Measurements from ENCODE around the gene TRERF1.

Gene TRERF1

DNA sequence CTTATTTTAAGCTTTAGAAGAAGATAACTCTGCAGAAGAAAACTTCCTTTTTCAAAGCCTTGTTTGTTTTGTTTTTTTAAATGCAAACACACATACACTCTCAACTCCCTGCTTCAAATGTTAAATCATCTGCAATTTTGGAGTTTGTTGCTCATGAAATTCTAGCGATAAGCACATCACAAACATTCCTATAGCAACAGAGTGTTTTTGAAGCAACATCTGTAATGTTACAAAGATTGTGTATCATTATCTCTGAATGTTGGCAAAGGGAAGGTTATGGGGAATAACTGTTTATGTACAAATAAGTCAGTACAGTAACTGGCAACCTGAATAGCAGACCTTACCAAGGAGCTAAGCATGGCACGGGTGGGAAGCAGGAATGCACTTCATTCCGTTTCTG, 149.3 kb downstream of the TRERF1 start:
- no peak for DNase-seq (ENCODE audit: low spot score)

DNA sequence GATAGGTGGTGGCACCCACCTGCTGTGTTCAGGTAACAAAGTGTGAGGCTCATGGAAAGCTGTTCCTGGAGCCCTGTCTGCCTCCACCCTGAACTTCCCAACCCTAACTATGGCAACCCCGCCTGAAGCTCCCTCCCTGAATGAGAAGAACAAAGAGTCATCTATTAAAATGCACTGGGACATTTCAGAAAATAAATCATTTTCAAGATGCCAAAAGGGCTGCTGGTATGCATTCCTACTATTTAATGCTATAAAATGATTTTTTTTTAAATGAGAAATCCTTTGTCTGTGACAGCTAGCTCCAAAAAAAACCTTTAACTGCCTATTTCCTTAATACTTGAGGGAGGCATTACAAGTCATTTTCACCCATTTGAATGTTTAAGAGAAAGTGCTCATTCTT, 149.7 kb downstream of the TRERF1 start:
- DNase-seq (ENCODE audit: low spot score): no peak

DNA sequence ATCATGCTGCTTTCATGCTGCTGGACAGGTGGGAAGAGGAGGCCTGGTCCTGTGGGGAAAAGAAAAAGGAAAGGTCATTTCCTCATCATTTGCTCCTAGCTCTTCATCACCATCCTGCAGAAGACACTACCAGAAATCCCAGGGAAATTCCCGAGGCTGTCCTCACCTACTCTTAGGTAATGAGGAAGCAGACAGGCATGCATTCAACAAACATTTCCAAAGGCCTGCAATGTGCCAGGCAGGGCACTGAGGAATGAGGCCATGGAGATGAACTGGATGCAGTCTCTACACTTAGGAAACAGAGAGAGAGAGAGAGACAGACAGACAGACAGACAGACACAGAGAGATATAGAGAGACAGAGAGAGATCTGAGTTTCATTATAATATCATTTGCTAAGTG, 151.0 kb downstream of the TRERF1 start:
- no peak for DNase-seq (ENCODE audit: low spot score)

DNA sequence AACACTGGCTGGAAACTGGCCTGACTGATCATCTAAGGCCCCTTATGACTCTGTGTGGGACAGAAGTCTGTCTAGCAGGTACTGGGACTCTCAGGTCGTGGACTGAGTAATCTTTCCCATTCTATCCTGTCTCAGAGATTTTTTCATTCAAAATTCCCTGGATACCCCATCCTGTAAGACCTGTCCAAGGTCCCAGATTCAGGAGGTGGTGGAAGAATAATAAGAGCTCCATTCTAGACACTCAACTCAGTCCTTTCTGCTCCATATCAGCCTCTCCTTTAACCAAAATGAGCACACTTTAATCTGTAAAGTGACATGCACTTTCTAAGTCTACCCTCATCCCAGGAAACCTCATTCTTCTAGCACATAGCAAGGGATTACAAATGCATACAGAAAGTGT, 151.5 kb downstream of the TRERF1 start:
- no peak for DNase-seq (ENCODE audit: low spot score)

DNA sequence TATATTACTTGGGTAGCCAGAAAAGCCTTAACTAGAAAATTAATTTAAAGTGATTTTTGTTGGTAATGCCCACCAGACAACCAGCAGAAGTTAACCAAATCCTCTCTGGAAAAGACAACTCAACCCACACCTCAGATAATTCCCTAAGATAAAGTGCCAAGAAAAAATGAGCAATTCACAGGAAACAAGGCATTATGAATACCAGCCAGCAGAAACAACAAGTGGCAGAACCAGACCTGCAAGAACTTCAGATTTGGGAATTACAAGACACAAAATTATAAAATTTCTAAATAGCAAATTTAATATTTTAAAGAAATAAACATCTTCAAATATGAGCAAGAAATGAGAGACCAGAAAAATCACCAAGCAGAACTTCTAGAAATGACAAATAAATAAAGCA, 154.1 kb downstream of the TRERF1 start:
- DNase-seq (ENCODE audit: low spot score): no peak

DNA sequence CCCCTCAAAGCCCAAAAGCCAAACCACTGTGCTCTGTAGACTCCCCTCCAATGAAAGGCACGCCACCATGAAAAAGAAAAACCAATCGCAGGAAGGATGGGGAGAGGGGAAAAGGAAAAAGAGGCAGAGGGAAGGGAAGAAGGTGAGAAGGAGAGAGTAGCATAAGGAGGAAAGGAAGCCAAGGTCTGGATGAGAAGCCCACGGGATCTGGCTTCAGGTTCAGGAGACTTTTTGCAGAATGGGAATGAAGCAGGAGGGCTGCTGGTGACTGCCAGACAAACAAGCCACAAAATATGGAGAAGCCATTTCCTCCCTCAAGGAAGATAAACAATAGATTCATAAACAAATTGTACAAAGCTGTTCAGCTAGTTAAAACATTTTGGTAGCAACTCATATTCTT, 155.1 kb downstream of the TRERF1 start:
- DNase-seq (ENCODE audit: low spot score): no peak

DNA sequence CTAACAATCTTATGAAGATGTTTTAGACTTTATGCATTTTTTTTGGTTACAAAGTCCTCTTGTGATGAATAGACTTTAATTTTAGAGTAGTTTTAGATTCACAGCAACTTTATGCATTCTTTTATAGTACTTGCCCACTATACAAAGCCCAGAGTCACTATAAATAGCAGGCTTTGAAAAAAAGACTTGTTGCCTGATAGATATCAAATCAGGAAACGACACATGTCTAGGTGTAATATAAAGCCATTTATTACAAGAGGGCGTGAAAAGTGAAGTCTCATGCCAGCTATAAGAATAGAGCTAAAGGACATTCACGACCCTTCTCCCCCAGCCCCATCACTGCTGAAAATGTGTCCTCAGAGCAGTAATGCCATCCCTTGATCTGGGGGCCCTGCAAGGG, 156.0 kb downstream of the TRERF1 start:
- DNase-seq (ENCODE audit: low spot score): no peak

DNA sequence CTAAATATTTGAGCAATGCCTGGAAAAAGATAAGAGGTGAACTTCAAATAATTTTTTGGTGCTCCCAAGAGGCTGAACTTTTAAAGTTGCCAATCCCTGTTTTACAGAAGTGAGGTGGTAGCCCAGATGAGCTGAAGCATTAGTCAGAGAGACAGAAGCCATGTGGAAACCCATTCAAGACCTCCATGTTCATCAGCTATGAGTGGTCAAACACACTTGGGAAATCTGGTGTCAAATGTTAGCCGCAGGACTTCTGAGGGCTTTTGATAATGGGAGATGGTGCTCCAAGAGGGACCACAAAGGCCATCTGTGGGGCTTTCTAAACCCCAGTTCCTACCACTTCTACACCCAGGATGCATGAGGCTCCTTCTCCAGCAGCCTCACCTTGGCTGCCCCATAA, 156.5 kb downstream of the TRERF1 start:
- no peak for DNase-seq (ENCODE audit: low spot score)

DNA sequence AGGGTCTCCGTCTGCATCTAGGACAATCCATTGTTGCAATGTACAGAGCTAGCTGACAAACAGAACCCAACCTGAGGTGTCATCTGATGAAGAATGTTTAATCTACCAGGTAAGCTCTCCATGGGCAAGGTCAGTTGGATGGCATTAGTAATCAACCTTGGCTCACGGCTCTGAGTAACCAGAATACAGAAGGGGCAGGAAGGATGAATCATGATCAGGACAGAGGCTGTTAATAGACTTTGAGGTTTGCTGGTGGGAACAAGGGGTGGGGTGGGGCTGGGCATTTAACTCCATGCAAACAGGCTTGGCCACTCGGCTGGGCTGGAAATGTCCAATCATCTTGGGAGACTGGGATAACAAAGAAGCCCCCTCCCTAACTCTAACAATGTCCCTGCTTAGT, 157.0 kb downstream of the TRERF1 start:
- DNase-seq (ENCODE audit: low spot score): no peak

DNA sequence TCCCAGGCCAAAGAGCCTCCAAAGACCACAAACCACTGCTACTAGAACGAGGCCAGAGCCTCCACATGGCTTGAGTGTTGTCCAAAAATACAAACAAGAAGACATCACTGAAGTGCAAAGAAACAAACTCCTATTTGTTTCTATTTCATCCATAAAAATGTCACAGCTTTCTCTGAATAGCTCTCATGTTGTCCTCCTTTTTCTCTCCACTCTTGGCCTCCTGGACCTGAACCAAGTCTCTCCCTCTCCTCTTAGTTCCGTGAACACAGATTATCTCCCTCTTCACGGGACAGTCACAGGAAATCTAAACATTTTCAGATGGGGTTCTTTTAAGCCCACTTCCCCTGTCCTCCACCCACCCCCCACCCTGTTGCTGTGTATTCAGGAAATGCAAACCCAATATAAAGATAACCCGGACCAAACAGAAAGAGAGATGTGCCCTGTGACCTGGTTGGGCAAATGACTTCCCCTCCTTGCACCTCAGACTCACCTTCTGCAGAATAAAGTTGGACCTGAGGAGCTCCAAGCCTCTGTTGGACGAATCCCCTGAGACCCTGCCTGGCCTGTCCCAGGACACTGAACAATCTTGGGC, 158.2 kb downstream of the TRERF1 start:
- no peak for DNase-seq (ENCODE audit: low spot score)

DNA sequence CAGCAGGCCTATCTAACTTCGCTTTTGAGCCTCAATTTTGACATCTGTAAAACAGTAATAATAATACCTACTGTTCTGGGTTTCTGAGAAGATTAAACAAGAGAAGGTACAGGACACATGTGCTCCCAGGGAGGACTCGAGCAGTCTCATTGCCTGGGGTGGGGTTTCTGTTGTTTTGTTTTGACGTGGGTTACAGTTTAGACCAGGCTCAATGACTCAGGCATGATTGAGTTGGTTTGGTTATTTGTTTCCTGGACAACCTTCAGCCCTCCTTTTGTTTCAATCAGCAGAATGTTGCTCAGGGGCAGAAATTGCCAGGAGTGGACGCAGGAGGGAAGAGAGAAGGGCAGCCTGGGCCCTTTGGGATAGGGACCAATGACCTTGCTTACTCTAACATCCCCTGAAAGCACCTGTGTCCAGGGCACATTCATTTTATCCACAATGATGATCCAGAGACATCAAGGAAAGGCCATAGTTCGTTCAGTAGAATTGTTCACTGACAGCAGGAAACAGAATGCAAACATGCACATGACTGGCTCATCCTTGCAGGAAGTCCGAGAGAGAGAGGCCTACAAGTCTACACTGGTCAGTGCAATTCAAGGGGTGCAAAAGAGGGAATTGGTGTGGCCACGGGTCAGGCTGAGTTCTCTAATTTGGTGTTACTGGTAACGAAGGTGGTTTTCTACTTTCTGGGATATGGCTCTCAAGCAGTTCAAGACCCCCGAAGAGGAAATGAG, 159.6 kb downstream of the TRERF1 start:
- DNase-seq (ENCODE audit: low spot score): peak; percentile 54

DNA sequence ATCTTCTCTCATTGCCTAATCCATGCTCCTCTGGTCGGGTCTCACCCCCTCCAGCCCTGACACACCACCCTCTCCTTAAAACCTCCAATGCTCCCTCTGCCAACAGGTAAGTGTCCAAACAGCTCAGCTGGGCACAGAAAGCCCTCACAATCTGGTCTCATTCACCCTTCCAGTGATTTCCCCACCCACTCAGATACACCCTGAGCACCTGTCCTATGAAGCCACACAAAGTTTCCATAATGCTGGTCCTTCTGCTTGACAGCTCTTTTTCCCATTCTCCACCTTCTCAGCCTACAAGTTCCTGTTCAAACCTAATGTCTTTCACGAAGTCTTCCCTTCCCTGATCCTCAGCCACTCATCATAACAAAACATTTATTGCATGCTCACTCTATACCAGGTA, 164.0 kb downstream of the TRERF1 start:
- DNase-seq (ENCODE audit: low spot score): no peak

DNA sequence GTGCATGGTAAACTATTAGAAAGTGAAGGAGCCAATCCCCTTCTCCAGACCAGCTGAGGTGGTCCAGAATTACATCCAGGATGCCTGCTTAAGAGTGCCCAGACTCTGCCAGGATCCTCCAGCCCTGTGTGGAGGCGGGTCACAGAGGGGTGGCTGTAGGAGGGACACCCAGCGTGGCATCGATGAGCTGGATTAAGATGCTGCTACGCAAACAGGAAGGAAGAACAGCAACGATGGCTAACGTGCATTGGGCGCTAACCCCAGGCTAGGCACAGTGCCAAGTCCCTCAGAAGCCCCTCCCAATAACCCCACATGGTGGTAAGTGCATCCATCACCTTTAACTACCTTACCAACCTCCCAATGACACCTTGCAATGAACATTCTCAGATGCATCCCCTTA, 170.2 kb downstream of the TRERF1 start:
- DNase-seq (ENCODE audit: low spot score): no peak

DNA sequence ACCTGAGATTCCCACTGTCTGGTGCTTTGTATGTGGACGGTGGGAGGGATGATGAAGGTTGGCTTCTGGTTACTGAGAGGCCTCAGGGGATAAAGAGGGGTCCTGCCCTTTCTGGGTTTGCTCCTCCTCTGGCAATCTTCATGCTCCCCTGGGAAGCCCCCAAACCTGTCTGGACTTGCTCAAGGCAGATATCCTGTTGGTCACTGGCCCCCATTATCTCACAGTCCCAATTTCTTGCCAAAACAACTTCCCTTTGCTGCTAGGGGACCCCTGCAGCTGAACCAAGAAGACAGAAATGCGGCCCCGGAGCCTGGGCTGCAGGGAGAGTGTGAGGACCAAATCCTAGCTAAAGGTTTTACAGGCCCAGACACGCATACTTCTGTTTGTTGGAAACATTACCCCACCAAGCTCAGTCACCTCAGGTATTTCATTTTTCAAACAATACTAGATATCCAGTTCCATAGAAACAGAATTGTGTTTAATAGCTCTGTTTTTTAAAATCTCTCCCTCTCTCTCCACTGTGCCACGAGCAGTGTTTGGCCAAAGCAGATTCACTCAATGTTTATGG, 170.7 kb downstream of the TRERF1 start:
- no peak for DNase-seq (ENCODE audit: low spot score)

DNA sequence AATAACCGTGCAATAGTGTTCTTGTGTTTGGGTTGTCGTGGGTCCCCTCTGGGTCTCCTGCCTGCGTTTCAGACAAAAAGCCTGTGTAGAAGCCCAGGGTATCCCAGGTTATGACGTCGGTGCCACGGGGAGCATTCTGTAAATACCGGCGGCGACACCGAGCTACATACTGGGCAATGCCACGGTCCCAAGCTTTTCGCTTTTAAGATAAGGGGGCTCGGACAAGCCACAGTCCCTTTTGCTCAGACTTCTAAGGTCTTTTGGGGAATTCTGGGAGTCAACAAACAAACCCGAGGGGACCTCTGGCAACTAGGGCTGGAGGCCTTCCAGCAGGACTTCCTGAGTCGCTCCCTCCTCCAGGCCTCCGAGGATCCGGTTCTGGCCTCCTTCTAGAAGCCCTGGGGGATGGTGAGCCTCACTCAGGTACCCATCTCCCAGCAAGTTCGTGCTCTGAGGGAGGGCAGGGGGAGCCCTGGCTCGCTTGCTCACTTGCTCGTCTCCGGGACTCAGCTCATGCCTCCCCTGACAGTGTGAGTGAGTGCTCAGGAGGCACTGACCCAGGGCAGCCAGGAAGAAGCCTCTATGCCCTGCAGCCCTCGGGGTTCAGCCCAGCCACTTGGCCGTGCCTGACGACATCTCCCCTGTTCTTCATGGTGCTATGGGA, 171.6 kb downstream of the TRERF1 start:
- peak; percentile 63 for DNase-seq (ENCODE audit: low spot score)

DNA sequence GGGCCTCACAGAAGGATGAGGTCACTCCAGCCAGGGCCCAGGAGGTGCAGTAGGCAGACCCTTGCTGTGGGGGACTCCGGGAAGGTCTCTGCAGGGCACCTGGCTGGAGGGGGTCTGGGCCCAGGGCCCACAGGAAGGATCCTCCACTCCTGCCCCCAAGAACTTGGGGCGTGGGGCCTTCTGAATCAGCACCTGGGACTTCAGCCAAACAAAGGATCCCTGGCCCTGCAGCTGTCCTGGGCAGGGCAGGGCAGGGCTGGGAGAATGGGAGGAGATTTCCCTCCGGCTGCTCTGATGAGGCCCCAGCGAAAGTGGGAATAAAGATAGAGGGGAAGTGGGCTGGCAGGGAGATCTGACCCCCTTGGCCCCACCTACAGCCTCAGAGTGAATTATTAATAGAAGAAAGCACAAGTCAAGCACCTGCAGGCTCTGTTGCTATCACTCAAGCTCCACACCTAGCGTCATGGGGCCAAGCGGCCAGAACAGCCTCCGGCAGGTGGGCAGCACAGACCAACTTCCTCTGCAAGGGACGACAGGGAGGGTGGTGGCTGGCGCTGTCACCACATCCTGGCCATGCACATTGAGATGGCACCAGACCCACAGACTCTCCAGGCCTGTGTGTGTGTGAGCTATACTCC, 172.5 kb downstream of the TRERF1 start:
- peak; percentile 71 for DNase-seq (ENCODE audit: low spot score)

DNA sequence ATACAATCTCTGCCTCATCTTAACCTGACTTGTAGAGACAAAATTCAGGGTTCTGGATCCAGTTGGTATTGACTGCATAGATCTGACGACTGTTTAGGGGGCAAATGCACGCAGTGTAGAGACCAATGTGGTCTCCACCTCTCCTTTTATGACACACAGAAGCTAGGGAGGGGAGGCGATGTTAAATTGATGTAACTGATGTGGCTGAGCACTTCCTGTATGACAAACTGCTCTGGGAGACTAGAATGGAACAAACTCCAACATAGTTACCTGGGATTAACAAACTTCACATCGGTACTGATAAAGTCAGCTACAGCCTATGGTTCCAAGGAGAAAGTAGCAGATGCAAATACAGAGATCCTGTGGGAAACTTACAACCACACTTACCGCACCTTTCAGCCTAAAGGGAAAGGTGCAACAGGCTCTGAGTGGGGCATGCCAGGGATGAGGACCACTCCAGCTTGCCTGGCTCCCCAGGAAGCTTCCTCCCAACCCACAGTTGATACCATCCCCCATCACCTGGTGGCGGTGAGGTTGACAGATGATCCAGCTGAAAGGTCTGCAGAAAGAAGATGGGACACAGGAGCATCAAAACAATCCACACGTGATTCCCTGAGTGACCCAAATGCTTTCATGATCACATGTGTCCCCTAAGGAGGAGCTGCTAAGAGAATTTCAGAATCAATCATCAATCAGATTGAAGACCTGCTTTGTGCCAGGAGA, 173.4 kb downstream of the TRERF1 start:
- no peak for DNase-seq (ENCODE audit: low spot score)

DNA sequence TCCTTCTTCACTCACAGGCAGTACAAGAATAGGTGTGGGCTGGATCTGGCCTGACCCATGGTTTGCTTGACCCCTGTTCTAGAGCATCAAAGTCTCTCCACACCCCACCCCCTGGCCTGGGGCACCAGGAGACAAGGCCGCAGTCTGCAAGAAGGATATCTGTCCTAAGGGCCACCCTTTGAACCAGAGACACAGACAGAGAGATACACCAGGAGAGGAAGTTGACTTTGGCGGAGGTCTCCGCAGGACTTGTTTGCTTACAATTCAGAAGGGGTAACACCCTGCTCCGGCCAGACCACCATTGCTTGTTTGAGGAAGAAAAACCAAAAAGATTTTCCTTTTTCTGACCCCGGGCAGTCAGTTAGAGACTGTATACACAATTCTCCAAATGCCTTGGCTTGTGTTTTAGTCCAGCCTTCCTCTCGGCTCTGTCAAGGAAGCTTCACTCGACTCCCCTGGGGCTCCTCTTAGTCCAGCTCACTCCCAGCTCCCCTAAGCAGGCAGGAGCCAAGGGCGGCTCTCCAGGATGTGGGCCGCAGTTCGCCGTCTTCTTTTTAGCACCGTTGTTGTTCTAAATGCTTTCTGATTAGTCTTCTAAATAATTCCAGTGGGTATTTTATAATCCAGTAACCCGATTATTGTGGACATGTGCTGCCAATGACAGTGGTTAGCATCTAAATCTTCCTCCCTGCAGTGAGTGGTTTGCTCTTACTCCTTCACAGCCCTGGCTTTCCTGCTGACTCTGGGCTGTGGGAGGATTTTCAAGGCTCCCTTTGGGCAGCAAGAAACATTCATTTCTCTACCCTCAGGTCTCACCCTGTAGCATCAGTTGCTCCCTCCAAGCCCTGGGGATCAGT, 175.5 kb downstream of the TRERF1 start:
- peak; percentile 85 for DNase-seq (ENCODE audit: low spot score)

DNA sequence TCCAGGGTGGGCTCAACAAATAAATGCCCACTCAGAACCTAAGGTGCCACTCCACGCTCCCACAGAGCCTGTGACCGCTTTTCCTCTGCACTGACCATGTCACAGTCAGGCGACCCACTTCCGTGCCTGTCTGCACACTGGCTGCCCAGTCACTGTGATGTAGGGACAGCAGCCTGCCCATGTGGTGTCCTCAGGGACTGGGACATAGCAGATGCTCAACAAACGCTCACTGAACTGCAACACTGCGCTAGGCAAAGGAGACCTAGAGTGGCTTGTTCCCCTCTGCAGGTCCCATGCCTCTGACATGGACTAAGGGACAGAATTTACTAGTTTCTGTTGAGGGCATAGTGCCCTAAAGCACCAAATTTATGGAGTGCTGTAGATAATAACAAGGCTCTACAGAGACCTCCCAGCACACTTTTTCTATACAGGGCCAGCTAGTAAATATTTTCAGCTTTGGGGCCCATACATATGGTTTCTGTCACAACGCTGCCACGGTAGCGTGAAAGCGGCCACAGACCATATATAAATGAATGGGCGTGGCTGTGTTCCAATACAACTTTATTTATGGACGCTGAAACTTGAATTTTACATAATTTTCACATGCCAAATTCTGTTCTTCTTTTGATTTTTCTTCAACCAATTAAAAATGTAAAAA, 176.2 kb downstream of the TRERF1 start:
- no peak for DNase-seq (ENCODE audit: low spot score)

DNA sequence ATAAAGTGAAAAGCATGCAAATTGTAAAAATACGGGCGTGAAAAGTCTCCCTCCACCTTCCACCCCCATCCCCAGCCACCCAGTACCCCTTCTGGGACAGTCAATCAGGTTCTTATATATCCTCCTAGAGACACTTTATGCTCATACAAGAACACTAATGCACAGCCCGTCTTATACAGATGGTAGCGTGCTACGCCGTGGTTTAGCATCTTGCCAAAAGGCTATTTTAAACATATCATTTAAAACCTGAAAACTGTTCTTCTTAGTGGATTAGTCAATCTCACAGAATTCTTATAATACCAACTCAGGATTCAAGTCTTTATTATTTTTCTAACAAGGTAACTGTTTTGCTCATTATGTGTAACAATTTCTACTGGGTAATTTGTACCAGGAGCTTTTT, 176.8 kb downstream of the TRERF1 start:
- no peak for DNase-seq (ENCODE audit: low spot score)
